ENCODE results near the gene TMEM132E. TPM values are rescaled to one million over a fixed set of nuclear protein-coding genes. Genes with fewer than 3 reads are reported as not detected.
"Not testable (repeated sequence)": the region's sequence is repeated elsewhere in the genome, so short reads cannot be mapped to it uniquely, and the experiment has no call there.

The TMEM132E gene, protein sequence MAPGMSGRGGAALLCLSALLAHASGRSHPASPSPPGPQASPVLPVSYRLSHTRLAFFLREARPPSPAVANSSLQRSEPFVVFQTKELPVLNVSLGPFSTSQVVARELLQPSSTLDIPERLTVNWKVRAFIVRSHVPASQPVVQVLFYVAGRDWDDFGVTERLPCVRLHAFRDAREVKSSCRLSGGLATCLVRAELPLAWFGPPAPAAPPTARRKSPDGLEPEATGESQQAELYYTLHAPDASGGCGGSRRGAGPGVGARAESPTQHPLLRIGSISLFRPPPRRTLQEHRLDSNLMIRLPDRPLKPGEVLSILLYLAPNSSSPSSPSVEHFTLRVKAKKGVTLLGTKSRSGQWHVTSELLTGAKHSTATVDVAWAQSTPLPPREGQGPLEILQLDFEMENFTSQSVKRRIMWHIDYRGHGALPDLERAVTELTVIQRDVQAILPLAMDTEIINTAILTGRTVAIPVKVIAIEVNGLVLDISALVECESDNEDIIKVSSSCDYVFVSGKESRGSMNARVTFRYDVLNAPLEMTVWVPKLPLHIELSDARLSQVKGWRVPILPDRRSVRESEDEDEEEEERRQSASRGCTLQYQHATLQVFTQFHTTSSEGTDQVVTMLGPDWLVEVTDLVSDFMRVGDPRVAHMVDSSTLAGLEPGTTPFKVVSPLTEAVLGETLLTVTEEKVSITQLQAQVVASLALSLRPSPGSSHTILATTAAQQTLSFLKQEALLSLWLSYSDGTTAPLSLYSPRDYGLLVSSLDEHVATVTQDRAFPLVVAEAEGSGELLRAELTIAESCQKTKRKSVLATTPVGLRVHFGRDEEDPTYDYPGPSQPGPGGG (N-terminal part only)
- 0.49 TPM for total RNA-seq

DNA sequence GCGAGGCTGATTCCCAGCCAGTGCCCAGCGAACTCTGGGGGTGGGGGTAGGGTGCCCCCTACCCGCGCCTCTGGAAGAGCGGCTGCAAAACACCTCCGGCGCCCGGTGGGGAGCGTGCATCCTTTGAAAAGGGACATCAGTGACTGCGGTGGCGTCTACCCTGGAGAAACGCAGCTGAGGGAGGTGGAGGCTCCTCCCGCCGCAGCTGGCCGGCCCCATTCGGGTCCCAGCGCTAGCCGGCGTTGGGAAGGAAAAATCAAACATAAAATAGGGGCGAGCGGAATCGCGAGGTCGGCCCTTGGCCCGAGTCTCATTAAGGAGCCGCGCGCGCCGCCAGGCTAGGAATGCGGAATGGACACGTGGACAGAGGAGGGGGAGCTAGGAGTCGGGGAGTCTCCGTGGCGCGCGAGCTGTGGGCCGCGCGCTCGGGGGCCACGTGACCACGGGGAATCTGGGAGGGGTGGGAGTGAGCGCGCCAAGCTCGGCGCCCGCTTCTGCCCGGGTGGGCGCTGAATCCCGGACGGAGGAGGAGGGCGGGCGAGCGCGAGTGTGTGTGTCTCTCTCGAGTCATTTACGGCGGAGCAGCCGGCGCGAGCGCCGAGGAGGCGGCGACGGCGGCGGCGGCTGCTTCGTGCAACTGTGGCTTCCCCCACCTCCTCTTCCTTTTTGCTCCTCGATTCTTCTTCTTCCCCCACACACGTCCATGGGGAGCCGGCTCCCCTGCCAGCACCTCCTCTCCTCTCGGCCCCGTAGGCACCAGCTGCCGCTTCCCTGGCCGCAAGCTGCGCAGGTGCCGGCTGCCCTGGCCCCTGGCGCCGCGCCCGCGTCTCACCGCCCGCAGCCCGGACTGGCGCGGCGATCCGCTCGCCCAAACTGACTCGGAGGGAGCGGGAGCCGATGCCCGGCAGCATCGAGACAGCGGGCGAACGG is at the start of gene TMEM132E:
TSS of gene TMEM132E (plus strand) at position 566 of the 930 bp plus-strand sequence. CDS start 1,495 bp downstream, outside the sequence.
- DNase-seq = peak; percentile 2

DNA sequence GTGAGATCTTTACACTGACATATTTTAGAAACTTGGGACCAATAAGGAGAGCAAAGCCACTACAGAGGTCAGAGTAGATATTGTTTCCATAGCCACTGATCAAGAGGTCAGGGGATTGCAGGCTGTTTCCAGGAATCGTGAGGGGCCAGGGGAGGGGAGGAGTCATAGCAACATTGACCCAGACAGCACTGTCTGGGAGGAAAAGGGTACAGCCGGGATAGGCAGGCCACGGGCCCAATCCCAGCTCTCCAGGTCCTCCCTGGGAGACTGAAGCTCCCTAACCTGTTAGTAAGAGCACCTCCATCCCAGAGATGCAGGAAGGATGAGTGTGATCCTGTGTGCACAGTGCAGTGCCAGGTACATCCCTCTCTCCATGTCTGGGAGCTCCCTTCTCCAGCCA is 48.5 kb upstream of the TMEM132E start:
- no peak for DNase-seq

DNA sequence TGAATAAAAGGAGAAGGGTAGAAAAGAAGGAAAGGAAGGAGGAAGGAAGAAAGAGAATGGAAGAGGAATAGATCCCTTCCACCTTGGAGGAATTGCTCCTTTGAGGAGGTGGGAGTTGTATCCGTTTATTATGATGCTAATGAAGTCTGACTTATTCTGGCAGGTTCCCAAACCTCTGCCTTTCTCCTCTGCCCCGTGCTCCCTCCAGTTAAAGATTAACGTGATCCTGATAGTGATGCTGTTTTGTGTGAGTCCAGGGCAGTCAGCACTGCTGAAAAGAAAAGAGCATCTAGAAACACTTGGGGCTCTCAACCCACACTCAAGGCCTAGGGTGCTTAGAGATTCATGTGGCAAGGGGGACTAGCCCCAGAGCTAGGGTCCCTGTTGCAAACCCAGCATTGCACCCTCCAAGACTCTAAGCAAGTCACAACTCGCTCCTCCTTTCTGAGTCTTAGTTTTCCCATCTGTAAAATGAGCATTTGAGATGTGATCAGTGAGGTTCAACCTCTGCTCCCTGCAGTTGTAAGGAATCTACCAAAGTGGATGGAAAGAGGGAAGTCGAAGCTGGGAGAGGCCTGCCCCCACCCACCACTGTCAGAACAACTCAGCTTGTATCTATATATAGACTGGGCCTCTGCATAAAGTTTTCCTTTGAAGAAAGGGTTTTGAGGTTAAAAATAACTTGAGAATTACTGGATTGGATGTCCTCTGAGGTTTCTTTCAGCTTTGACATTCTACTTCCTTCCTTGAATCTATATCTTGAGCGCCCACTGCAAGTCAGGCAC is 46.9 kb upstream of the TMEM132E start:
- no peak for DNase-seq

DNA sequence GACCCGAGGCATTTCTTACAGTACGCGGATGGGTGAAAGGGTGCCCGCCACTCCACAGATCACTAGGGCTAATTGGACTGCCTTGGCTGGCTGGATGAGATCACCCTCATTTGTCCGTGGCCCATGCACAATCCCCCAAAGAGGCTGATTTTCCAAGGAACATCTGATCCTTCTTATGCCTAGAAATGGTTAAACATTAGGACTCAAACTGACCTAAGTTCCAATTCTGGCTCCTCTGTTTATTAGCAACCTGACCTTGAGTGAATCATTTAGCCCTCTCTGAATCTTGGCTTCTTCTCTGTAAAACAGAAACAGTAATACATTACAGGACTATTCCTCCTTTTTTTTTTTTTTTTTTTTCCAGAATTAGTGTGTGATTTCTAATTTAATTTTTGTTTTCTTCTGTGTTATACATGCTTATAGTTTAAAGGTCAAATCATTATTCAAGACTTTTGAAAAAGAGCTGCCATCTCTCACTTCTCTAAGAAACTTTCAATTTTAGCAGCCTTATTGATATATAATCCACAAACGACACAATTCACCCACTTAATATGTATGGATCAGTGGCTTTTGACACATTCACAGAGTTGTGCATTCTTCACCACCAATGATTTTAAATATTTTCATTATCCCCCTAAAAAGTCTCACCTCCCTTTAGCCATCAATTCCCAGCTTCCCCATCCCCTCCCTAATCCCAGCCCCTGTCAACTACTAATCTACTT is 45.4 kb upstream of the TMEM132E start:
- no peak for DNase-seq

DNA sequence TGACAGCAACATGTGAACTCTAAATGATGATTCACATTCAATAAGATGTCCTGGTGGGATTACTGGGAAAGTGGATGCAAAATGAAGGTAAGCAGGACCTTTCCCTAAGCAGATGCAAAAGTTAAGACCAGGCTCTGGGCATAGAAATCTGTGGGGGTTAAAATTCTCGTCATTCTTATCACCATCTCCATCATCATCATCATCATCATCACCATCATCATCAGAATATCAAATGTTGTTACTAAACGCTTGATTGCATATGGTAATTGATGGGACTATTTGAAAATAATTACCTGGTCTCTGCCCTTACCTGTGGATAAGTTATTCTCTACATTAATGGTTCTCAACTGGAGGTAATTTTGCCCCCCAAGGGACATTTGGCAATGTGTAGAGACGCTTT is 41.9 kb upstream of the TMEM132E start:
- no peak for DNase-seq

DNA sequence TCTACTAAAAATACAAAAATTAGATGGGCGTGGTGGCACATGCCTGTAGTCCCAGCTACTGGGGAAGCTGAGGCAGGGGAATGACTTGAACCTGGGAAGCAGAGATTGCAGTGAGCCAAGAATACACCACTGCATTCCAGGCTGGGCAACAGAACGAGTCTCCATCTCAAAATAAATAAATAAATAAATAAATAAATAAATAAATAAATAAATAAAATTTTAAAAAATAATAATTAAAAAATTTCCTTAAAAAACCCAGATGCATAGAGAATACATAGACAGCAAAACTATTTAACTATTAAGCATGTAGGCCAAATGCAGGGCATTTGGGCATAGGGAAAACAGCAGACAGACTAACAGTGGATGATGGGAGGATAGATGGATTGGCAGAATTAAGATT is 40.8 kb upstream of the TMEM132E start:
- DNase-seq = not testable (repeated sequence)

DNA sequence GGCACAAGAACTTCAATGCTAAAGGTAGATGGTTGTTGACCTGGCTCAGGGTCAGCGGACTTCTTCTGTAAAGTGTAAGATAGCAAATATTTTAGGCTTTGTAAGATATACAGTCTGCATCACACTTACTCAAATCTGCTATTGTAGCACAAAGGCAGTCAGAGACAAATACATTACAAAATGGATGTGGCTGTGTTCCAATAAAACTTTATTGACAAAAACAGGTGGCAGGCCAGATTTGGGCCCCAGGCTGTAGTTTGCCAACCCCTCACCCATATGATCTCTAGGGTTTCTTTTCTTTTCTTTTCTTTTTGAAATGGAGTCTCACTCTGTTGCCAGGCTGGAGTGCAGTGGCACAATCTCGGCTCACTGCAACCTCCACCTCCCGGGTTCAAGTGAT is 39.5 kb upstream of the TMEM132E start:
- DNase-seq = no peak

DNA sequence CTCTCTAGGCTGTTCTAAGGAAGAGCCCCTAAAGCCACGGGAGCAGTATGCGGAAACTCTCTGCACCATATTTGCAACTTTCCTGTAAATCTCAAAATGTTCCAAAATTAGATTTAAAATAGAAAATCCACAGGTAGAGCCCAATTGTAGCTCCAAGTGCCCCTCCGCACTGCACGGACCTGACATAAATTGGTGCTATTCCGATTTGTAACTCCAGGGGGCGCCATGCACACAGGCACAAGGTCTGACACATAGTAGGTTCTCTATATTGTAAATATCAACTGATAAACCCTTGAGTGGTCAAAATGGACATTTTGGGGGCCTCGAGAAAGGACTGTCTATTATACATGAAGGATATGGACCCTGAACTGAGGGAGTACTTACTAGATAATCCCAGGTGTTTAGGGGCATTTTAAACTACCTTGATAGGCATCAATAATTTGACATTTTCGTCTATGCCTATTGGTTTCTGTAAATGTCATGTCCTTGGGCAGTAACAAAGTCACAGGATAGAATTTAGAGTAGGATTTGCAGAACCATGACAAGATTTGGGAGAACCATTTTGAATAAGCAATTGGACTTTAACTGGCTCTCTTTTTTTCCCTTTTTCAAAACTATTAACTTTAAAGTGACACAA is 36.6 kb upstream of the TMEM132E start:
- DNase-seq = no peak

DNA sequence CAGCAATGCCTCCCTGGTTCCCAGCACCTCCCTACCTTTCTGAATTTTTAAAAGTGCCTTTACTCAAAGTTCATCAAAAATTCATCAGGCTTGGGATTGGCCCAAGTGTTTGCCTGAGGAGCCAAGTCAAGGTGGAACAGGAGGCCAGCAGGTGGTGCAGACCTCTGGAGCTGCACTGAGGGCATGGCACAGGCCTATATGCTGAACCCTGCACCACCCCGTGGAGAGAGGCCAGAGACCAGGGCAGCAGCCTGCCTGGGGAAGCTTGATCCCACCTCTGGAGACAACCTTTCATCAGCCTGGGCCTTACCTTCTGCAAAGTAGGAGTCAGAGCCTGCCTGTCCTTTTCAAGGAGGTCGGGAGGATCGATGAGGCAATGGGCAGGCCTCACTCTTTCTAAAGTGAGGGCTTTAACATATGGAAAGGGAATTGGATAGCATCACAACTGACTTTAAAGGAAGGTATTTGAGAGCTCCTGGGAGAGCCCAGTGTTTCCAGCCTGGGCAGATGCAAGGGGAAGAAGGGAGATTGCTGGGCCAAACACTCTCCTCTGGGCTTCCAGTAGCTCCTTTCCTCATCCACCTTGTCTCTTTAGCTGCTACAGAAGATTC is 31.8 kb upstream of the TMEM132E start:
- no peak for DNase-seq

DNA sequence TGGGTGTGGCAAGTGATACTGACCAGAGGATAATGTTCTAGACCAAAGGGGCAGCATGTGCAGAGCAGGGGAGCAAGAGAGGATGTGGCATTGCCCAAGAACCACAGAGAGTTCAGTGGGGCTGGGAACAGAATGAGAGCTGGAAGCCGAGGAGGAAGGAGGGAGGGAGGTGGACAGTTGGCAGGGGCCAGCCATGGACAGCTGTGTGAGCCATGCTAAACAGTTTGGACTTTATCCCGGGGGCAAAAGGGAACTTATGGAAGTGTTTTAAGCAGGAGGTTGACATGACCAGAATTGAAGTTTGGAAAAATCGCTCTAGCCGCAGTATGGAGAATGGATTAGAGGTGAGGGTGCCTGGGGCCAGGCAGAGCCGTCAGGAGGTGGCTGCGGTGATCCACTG is 29.4 kb upstream of the TMEM132E start:
- no peak for DNase-seq

DNA sequence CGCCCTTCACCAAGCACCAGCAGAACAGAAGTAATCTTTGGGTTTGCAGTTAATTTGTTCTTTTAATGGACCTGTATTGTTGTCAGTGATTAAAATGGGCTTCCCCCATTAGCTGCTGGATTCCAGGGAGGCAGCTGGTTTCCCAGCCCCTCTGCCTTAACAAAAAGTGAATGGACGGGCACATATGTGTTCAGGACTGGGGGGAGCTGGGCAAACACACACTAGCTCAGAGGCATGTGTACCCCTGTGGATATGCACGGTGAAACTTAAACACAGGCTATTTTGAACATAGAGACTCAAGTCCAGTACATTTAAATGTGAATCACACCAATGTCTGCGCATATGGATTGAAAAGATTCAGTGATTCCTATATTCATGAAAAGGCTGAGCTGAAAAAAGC is 25.5 kb upstream of the TMEM132E start:
- no peak for DNase-seq

DNA sequence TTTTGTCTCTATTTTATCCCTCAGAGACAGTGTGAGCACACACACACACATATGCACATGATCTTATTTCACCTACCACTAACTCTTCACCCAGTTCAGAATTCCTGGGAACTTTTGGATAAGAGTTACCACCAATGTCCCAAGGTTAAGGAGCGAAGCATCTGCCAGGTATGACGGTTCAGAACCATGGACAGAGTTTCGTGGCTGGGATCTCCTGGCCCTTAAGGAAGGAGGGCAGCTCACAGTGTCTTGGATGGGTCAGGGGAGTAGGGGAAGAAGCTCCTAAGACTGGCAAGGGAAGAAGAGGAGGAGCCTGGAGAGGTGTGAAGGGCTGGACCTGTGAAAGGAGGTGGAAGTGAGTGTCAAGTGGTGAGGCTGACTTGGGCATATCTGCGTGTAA is 23.0 kb upstream of the TMEM132E start:
- no peak for DNase-seq

DNA sequence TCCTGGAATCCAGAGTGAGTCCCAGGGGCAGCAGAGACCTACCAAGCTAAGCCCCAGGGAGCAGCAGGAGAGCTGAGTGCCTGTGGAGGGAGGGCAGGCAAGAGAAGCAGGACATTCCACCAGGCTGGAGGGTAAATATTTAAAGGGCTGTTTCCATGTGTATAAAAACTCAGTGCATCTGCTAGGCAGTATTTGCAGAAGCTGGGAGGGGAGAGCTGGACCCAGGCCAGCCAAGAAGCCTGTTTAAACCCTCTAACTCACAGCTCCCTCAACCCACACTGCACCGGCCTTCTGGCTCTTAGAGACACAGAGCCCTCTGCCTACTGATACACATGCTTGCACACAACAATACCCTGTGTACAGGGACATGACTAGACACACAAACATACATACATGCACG is 22.5 kb upstream of the TMEM132E start:
- DNase-seq = no peak

DNA sequence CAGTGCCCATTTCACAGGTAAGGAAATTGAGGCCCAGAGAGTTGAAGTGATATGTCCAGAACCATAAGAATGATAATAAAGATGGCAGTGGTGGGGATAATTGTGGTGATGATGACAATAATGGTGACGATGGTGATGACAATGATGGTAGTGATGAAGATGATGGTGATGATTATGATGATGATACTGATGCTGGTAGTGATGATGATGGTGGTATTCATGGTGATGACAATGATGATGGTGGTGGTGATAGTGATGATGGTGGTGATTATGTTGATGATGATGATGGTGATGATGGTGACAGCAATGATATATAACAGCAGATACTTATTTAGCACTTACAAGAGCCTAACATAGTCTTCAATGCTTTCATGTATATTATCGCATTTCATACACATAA is 18.1 kb upstream of the TMEM132E start:
- no peak for DNase-seq

DNA sequence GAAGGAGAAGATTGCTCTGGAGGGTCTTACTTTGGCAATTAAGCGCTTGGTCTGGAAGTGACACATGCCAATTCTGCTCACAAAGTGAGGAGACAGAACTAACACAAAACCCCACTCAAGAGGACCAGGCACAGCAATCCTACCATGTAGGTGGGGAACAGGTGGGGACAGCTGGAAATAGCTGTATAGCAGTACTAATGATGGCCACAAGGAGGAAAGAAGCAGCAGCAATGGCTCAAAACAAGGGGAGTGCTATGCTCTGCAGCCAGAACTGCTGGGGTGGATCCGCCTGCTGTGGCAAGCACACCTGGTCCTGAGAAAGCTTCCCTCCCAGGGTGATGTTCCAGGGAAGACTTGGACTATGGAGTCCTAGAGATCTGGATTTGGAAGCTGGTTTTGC is 17.0 kb upstream of the TMEM132E start:
- no peak for DNase-seq

DNA sequence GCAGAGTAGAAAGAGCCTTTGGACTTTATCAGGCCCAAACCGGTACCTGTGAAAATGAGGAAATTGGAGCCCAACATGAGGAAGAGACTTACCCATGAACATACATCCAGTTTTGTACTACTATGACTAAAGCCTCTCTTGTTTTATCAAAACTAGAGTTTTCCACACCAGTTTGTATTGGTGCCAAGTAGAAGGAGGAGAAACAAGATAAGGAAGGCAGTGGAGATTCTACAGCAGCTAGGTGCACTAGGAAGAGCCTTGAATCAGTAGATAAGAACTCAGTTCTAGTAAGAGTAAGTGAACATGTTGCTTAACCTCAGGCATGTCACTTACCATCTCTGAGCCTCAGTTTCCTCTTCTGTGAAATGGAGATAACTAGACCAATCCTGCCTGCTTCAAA is 13.7 kb upstream of the TMEM132E start:
- no peak for DNase-seq

DNA sequence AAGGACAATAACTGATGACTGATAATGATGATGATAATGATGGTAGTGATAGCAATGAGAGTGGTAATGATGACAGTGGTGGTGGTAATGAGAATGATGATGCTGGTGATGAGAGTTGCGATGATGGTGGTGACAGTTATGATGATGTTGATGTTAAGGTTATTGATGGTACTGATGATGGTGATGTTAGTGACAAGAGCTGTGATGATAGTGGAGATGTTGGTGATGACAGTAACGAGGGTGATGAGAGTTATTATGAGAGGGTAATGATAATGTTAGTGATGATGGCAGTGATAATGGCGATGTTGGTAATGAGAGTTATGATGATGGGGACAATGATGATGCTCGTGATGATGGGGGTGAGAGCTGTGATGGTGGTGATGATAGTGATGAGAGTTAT is 13.2 kb upstream of the TMEM132E start:
- no peak for DNase-seq

DNA sequence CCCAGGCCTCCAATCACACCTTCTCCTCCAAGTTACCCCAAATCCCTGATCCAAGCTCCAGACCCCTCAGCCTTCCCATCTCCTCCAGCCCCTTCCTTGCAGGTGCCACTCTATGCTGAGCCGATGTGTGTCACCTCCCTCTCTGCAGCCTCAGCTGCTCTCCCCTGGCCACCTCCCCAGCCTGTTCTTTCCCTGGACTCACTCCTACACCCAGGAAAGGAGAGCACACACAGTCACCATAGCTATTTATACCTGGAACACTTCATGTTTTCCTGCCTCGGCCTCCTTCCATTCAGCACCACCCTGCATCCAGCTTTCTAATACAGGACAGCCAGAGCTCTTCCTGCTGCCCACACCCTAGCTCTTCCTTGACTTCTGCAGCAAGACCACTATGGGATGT is 12.5 kb upstream of the TMEM132E start:
- no peak for DNase-seq

DNA sequence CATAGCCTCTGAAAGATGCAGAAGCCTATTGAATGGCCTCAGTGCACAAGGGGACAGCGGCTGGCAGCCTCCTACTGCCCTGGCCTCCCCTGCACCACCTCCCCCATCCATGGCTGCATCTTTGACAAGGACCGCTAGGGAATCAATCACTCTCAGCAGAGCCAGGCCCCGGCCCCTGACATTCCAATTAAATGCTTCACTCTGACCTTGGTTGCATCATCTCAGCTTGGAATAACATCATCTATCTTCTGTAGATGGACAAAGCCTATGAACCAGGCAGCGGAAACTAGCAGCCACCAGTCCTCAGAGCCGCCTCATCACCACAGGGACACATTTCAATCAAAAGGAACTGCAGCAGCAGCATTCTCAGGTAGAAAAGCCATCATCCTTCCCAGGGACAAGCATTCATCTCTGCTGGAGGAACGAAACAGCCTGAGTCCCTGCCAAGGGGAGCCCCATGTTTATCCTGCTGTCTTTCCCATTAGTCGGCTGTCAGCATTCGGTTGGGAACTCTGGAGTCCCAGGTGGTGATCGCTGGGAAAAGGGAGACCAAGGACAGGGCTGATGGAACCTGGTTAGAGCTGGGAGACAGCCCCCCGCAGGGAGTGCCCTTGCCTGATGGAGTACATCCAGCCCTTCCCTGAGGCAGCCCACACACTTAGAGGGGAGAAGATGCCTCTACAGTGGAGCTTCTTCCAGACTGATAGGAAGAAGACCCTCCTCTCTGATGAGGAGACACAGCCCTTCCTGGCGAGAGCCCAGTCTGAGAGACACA is 11.5 kb upstream of the TMEM132E start:
- no peak for DNase-seq

All from skin of body (tissue), 2 donors.